ENCODE results near the gene RIC8B.

RIC8B gene

GRCh38 chr12:106878804-106879203 lies 104.3 kb downstream of the RIC8B start:
- DNase-seq = no peak

DNA sequence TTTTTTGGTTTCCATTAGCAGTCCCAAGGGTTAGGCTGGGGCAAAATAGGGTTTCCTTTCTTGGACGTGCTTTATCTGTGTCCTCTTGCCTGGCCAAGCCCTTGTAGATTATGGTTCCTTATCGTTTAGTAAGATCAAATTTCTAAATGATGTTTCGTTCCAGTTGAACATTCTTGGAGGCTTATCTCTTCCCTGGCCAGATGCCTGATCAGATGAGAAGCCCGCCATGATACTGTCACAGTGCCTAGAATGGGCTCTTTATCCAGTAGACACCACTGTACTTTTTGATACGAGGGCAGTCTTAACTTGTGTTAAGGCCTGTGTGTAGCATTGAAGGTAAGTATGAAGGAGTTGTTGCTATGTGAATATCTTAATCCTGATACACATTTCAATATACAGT lies 105.1 kb downstream of the RIC8B start:
- DNase-seq = no peak

DNA sequence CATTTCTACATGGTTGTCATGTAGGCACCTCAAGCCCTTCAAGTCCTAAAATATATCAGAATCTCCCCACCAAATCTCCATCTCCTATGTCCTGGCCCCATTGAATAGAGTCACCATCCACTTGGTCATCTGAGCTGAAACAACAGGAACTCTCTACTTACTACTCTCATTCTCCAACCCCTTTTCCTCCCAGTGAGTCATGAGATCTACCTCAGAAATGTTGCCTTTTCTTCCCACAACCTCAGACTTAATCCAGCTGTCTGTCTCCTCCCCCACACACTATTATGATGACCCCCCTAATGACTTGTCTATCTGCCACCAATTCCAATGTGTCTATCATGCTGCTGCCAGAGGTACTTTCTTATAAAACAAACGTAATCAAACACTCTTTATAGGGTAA lies 108.9 kb downstream of the RIC8B start:
- DNase-seq = no peak

GRCh38 chr12:106885026-106885425 lies 110.5 kb downstream of the RIC8B start:
- no peak for DNase-seq

DNA sequence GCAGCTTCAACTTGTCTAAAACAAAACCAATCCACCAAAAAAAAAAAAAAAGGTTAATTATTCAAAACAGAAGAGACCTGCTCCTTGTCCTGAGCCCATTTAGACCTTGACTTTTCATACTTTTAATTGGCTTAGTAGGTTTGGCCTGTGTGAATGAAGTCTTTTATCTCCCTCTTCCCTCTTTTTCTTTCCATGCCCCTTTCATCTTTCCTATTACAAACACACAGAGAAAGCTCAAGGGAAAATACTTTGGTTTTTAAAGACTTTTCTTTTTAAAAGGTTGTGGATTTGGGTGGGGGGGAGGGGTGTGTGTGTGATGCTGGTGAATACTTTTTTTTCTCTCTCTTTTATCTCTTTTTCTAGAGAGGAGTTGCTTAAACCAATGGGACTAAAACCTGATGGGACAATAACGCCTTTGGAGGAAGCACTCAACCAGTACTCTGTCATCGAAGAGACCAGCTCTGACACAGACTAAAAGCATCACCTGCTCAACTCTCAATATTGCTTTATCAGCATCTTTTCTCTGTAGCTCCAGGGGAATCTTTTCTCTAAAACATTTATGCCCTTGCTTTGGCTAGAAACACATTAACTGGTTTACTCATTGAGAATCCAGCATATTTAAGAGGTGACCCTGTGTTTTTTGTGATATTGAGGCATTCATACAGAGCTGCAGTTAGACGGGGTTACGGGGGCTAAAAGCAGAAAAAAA lies 111.2 kb downstream of the RIC8B start:
- DNase-seq = no peak

DNA sequence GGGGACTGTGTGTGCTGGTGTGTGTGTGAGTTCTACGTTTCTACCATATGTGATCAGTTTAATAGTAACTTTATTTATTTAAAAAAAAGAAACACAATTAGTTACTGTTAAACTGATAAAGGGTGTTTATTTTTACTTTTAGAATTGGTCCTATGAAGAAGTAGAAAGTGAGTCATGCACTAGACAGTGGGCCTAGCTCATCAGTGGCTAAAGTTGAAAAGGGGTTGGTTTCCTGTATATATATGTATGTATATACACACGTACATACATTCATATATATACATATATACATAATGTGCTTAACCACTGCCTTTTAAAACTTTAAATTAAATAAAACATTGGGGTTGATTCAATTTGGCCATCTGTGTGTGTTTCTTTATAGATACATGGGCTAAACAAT lies 112.5 kb downstream of the RIC8B start:
- DNase-seq = no peak

DNA sequence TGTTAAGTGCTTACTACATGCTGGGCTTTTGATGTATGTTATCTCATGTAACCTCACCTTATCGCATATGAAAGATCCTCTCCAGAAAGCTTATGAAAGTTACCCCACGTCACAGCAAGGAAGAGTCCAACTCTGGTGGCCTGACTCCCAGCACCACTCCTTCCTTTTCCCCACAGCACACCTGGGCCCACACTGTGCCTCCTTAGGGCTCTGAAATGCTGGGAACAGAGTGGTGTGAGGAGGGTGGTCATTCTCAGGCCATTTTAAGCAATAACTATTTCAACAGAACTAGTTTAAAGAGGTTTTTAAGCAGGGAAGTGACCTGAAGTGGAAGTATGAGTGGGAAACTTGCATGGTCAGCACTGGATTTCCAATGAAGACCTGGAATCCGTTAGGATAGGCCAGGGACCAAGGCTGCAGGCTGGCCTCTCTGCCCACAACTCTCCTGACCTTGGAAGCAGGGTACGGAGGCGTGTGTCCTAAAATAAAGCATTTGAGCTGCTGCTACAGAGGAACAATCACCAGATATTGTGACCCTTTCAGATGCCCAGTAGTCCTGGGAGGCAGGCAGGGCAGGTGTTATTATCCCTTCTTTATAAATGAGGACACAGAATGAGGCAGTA lies 114.0 kb downstream of the RIC8B start:
- no peak for DNase-seq

DNA sequence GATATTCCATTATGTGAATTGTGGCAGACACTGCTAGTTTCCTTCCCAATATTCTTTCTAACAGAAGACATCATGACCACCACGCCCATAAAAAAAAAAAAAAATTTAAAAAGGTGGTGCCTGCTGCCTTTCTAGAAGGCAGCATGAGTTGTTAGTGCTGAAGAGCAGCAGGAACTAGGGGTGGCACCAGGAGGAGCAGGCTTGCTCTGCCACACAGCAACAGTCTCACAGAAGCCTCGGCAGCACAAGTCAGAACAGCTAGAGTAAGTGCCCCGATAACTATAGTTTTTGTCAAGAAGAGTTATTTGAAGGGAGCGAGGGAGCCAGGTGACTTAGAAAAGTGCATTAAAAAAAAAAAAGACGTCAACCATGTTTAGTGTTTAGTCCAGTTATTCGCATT lies 114.8 kb downstream of the RIC8B start:
- no peak for DNase-seq

GRCh38 chr12:106889950-106890626 lies 115.6 kb downstream of the RIC8B start:
- no peak for DNase-seq

DNA sequence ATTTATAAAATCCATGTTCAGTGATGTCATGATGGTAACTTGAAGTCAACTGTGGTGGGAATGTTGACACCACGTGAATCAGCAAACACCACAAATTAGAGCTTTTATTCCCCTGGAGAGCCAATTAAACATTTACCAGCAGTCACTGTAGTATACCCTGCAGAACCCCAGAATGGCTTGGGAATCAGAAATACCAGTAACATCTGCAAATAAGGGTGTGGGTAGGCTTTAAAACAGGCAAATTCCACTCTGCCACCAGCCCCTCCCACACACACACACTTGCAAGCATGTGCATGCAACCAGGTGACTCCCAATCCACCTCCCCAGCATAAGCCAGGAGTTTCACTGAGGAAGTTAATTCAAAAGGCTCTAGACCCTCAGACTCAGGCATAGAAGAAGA lies 117.6 kb downstream of the RIC8B start:
- no peak for DNase-seq

GRCh38 chr12:106893451-106893850 lies 119.0 kb downstream of the RIC8B start:
- DNase-seq = no peak

DNA sequence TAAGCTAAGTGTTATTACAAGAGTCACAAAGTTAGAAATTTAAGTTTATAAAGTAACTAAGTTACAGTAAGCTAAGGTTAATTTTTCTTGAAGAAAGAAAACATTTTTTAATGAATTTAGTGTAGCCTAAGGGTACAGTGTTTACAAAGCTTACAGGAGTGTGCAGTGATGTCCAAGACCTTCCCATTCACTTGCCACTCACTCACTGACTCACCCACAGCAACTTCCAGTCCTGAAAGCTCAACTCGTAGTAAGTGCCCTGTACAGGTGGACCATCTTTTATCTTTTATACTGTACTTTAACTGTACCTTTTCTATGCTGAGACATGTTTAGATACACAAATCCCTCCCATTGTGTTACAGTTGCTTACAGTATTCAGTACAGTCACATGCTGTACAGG lies 120.3 kb downstream of the RIC8B start:
- no peak for DNase-seq

- DNase-seq = no peak
Observed at GRCh38 chr12:106896603-106897002, 122.1 kb downstream of the RIC8B start.

DNA sequence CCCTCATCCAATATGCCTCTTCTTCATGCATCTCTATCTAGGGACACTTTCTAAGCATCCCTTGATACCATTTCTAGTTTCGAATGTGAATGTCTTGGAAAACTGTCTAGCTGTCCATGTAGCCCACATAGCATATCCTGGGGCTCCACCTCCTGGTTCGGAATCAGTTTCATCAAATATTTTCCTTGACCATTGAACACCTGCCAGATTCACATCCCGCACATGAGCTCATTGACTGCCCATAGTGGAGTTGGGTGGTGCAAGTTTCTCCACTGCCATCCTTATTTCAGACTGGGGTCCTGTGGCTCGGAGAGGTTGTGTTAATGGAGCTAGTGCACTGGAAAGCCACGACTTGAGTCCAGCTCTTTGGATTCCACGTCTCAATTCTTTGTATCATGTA lies 122.6 kb downstream of the RIC8B start:
- peak in 1 of 2 experiments; percentile 17 for DNase-seq

DNA sequence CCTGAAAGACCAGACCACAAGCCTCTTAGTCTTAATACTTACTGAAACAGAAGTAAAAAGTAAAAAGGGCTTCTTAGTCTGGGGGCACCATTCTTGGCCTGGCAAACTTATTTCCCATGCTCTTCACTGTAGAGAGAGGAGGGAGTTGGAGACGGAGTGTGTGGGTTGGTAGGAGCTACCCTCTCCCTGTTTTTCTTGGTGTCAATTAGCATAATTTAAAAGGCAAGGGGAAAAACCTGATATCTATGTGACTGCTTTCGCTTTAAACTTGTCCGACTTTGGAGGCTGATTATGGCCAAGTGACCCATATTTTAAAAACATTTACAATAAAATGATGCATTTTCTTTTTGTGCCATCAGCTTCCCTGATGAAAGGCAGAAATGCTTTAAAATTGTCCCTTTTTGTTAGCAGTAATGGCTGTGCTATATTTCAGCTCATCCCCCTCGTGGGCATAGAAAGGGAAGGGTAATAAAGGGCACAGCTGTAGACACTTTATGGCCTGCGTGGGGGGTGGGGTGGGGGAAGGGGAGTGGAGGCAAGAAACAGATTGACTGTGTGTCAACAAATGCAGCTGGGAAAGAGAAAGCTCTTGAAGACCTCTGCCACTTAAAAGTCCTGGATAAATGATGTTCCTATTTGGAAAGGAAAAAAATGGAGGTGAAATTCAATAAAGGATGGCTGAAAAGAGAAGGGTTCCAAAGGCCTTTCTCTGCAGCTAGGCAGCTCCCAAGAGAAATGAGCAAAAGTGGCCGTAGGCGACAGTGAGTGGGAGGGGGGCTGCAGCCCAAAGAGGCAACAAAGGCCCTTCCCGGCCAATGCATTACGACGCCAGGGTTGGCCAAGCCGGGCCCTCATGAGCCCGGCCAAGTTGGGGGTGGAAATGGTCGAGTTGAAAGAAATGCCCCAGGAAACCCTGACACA lies 123.8 kb downstream of the RIC8B start:
- DNase-seq = no peak

DNA sequence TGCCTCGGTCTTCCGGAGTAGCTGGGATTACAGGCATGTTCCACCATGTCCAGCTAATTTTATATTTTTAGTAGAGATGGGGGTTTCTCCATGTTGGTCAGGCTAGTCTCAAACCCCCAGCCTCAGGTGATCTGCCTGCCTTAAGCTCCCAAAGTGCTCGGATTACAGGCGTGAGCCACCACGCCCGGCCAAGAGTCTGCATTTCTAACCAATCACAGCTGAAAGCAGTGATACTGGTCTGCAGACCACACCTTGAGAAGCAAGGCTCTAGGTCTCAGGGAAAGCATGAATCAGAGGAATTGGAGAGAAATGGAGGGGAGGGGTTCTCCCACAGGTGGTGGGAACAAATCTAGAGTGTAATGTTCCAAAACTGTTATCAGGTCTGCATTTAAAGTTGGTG lies 126.1 kb downstream of the RIC8B start:
- no peak for DNase-seq

- peak in 1 of 2 experiments; percentile 36 for DNase-seq
Observed at GRCh38 chr12:106901276-106901675, 126.8 kb downstream of the RIC8B start.

GRCh38 chr12:106902053-106902452 lies 127.6 kb downstream of the RIC8B start:
- no peak for DNase-seq

DNA sequence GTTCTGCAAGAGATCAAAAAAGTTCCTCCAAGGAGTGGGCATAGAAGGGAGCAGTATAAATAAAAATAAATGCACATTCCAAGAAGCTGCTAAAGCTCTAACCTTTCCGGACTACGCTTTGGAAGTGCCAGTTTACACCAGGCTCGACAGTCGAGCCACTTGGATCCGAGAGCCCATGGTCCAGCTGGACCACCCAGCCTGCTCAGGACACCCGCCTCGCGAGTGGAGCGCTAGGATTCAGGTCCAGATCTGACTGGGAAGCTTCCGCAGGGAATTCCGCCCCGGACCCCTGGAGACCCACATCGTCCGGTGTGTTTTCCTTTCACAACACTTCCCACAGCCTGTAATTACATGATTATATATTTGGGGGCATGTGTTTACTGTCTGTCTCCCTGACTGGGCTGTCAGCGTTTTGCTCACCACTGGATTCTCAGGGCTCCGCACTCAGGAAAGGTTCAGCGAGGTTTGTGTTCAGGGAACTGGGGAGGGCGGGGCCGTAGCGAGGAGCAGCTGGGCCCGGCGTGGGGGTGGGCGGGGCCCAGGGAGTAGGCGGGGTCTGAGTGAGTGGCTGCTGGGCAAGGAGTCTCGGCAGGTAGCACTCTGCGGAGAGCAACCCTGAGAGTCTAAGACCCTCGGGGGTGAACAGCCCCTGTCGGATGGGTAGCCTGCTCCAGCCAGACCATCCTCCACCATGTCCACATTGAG lies 128.9 kb downstream of the RIC8B start:
- no peak for DNase-seq

- no peak for DNase-seq
Observed at GRCh38 chr12:106906715-106907114, 132.2 kb downstream of the RIC8B start.

DNA sequence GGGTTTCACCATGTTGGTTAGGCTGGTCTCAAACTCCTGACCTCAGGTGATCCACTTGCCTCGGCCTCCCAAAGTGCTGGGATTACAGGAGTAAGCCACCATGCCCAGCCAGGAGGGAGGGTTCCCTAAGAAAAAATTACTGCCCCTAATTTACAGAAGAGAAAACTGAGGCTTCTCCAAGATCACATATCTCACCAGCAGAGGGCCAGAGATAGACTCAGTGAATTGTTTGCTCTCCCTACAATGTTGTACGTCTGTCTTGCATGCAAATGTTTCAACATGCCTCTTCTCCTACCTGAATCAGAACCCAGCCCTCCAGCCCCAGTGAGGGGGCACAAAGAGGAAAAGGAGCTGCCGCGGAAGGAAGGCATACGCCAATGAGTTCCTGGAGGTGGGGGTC lies 132.9 kb downstream of the RIC8B start:
- no peak for DNase-seq

DNA sequence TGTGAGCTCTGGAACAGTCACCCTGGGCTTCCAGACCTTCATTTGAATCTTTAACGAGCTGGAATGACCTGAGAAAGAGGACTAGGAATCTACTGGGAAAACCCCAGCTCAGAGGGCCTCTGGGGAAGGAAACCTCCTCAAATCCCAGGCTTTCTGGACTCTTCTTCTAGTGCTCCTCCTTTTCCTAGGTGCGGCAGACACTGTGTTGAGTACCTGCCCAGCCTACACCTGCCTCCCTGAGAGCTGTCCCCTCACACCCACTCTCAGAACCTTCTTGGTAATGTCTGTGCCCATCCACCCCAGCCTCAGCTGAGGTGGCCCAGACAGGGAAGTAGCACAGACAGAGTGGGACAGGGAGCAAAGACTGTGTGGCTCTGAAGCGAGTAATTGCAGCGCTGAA lies 133.4 kb downstream of the RIC8B start:
- DNase-seq = no peak

DNA sequence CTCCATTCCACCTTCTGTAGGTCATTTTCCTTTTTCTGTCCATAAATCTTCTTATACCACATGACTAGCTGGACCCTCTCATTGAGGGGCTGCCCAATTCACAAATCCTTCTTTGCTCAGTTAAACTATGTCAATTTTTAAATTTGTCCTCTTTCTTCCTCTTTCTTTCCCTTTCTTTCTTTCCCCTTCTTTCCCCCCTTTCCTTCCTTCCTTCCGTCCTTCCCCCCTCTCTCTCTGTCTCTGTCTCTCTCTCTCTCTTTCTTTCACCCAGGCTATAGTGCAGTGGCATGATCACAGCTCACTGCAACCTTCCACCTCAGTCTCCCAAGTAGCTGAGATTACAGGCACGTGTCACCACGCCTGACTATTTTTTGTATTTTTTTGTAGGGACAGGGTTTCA lies 134.1 kb downstream of the RIC8B start:
- no peak for DNase-seq

Measured in NCI-H446 (cell line).